KOPT-K1 (cell line): ENCODE data around the gene BARHL1.

Experiments
- H3K27ac ChIP-seq: fragments of 200-600 bp; sonication (generic); 2 replicates; pipeline ENCODE4 v1.5.1; 2016; ENCODE audit warnings: antibody characterized with exemption, mild to moderate bottlenecking, low read depth, low read length; ENCODE audit not compliant: poor library complexity, severe bottlenecking
- H3K36me3 ChIP-seq: fragments of 200-600 bp; sonication (generic); 2 replicates; pipeline ENCODE4 v1.5.1; 2017; ENCODE audit warnings: antibody characterized with exemption, mild to moderate bottlenecking, low read length, moderate library complexity; ENCODE audit not compliant: insufficient read depth
- H3K9me3 ChIP-seq: fragments of 200-600 bp; sonication (generic); 2 replicates; pipeline ENCODE4 v1.5.1; 2017; ENCODE audit warnings: antibody characterized with exemption, low read length, mild to moderate bottlenecking; ENCODE audit not compliant: insufficient read depth, poor library complexity, severe bottlenecking

Gene BARHL1

DNA sequence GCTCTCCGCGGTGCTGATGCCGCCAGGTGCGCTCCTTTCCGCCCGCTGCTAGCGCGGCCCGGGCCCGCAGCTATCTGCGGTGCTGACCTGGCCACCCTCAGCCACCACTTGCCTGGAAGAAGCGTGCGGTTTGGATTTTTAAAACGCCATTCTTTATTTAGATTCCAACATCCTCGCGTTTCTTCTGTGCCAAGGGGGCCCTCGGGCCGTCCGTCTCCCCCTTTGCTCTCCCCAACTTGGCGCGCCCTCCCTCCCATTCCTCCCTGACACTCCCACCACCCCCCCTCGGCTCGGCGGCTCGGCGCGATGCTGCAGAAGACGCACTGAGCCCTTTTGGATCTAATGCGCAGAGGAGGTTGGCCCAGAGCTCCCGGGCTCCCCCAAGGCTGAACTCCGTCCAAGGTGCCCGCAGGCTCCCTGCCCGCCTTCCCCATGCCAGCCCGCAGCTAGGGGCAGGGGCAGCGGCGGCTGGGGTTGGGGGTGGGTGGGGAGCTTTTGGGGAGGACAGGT, at the start of gene BARHL1:
Gene BARHL1 (plus strand): TSS at position 331 of the 510 bp plus-strand sequence. CDS start 192 bp downstream, outside the sequence.
- no peaks in the 10 kb centered on the region for H3K9me3 ChIP-seq
- H3K27ac ChIP-seq, result no peak within 1 kb of the TSS
- no peaks in the 10 kb centered on the region for H3K36me3 ChIP-seq

DNA sequence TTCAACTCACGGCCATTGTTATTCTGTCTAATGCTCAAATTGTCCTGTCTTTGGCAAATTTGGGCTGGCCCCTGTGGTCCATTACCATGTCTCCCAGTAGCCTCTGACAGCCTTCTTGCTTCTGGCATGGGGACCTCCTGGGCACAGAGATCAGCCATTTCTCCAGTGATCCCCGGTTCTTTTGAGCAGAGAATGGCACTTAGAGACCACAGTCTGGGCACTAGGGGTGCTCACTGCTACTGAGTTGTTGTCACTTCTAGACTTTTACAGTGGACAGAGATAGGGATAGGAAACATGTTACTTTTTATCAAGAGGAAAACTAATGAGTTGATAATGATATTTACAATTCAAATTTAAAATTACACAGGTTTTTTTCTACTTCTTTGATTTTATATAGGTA, 47.6 kb upstream of the BARHL1 start:
- no peaks in the 10 kb centered on the region for H3K36me3 ChIP-seq
- H3K27ac ChIP-seq, result no peak overlapping the region
- peaks cover 6% of the 10 kb centered on the region for H3K9me3 ChIP-seq

DNA sequence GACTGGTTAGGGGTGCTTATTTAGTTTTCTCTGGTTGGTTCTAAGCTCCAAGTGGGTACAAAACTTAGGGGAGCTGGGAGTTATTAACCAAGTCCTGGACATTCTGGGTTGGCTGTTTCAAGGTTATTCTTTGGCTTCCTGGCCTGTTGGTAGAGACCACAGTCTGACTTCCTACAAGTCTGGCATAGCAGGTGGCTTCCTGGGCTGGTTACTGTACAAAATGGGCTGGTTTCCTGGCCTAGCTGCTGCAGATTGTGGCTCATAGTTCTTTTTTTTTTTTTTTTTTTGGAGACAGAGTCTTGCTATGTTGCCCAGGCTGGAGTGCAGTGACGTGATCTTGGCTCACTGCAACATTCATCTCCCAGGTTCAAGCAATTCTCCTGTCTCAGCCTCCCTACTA, 46.3 kb upstream of the BARHL1 start:
- Histone ChIP-seq H3K27ac (no peak overlapping the region), H3K9me3 (peaks cover 6% of the 10 kb centered on the region), H3K36me3 (no peaks in the 10 kb centered on the region)

DNA sequence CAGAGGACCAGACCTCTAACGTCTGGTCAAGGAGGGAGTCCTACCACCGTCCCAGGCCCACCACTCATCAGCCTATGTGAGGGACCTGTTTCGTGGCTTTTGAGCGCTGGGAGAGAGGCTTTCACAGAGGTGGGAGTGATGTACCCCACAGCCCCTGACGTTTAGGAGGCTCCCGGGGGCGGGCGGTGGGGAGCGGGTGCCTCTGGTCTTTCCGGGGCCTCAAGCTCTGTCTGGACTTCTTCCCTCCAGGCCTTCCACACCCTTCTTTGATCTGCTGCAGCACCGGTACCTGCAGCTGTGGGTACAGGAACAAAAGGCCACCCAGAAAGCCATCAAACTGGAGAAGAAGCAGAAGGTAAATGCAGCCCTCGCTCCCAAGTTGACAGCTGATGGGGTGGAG, 45.1 kb upstream of the BARHL1 start:
- H3K27ac ChIP-seq, result no peak overlapping the region
- peaks cover 6% of the 10 kb centered on the region for H3K9me3 ChIP-seq
- H3K36me3 ChIP-seq, result no peaks in the 10 kb centered on the region

DNA sequence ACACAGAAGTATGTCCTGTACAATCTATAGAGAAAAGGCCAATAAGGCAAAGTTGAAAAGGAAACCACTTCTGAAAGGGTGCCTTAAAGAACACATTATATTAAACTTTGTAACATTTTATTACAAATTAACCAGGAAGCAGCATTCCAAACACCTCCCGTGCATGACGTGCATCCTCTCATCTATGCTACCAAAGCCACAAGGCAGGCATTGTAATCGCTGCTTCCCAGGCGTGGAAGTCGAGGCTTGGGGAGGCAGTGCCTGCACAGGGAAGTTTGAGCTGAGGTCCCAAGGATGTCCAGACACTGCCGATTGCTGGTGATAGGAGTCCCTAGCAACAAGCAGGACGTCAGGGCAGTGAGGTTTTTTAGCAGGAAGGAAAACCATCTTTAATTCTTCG, 44.3 kb upstream of the BARHL1 start:
- Histone ChIP-seq H3K27ac (no peak overlapping the region), H3K9me3 (peaks cover 6% of the 10 kb centered on the region), H3K36me3 (no peaks in the 10 kb centered on the region)

DNA sequence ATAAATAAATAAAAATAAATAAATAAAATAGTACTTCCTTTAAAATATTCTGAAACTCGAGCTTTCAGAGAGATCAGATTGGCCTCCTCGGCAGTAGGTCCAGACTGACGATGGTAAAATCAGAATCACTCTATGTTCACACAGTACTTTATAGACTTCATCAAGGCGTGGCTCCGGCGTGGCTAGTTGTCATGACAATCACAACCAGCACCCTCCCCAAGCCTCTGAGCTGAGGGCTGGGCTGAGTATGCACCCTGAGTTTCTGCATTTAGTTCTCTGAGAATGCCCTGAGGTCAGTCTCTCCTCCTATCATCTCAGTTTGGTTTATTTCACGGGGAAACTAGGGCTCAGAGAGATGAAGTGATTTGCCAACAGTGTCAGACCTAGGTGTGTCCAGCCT, 43.3 kb upstream of the BARHL1 start:
- H3K9me3 ChIP-seq, result peaks cover 6% of the 10 kb centered on the region
- no peaks in the 10 kb centered on the region for H3K36me3 ChIP-seq
- H3K27ac ChIP-seq, result no peak overlapping the region

DNA sequence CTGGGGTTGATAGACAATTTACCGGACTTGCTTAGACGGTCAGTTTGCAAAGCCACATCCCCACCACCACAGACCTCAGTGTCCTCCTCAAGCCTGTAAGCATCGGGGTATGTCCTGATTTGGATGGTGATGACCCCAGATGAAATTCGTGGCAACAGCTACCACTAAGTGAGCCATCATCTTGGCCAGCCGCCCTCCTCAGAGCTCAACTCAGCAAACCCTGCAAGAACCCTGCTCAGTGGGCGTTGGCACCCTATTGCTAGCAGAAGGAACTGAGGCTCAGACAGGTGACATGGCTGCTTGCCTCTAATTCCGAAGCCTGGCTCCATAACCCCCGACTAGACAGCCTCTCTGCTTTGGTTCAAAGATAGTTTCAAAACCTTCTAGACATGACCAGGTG, 41.4 kb upstream of the BARHL1 start:
- Histone ChIP-seq H3K36me3 (no peaks in the 10 kb centered on the region), H3K9me3 (no peaks in the 10 kb centered on the region), H3K27ac (no peak overlapping the region)

DNA sequence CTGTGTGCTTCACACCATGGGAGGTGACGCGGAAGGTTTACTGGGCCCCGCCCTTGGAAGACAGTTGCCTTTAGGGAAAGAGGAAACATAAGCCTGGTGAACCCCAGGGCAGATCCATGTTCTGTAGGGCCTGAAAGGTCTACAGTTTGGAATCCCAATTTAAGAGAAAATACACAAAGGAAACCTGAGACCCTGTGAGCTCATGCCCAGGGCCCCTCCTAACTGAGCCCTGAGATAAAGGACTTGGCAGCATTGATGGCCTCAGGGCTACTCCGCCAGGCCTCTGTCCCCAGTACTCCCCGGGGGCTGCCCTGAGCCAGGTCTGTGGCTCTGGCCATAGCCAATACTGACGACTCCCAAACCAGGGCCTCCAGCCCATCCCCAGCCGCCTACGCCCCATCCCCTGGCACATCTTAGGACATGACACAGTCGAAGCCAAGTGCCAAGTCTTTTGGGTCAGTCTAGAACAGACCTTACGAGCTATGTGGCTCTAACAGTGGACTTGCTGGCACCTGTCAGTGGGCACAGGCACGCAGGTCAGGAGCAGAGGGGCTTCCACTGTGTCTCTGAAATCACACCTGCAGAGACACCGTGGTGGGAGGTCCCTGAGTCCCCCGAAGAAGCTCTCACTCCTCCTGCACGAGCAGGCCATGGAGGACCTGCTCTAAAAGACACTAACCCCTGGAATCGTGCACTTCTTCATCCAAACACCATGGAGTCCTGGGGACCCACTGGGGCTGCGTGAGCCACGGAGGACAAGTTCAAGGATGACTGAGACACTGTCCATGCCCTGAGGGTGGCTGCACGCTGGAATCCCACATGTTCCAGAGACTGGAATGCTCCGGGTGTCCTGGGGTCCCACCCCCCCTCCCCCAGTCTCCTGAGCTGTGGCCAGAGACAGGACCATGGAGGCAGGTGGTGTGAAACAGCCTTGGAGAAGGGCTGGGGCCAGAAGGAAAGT, 40.3 kb upstream of the BARHL1 start:
- H3K36me3 ChIP-seq, result no peaks in the 10 kb centered on the region
- no peaks in the 10 kb centered on the region for H3K9me3 ChIP-seq
- no peak overlapping the region for H3K27ac ChIP-seq

DNA sequence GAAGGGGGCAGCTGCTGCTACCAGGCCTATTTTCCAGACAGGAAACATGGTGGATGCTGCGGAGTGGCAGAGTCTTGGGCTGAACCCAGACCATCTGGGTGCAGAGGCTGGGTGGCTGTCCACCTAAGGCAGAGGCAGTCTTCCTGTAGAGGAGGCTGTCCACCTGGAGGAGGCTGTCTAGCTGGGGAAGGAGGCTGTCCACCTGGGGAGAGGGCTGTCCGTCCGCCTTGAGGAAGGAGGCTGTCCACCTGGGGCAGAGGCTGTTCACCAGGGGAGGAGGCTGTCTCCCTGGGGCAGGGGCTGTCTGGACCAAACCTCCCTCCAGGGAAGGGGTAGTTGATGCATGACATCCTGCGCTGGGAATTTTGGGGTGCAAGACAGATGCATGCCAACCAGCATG, 39.2 kb upstream of the BARHL1 start:
- Histone ChIP-seq H3K27ac (no peak overlapping the region), H3K36me3 (no peaks in the 10 kb centered on the region), H3K9me3 (no peaks in the 10 kb centered on the region)

DNA sequence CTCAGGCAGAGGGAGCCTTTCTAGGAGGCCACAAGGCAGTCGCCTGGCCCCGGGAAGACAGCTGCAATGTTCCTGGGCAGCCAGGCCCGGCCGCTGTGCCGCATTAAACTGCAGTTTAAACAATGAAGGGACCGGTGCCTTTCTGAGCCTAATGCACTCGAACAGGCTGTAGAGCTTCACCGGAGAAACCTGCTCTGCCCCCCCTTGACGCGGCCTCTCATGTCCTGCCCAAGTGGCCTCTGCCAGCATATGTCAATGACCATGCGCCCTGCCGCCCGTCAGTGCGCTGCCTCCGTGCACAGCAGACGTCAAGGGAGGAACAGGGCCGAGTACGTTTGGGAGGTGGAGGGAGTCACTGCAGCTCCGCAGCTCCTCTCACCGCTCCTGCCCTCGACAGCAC, 38.4 kb upstream of the BARHL1 start:
- no peaks in the 10 kb centered on the region for H3K36me3 ChIP-seq
- H3K9me3 ChIP-seq, result no peaks in the 10 kb centered on the region
- no peak overlapping the region for H3K27ac ChIP-seq

DNA sequence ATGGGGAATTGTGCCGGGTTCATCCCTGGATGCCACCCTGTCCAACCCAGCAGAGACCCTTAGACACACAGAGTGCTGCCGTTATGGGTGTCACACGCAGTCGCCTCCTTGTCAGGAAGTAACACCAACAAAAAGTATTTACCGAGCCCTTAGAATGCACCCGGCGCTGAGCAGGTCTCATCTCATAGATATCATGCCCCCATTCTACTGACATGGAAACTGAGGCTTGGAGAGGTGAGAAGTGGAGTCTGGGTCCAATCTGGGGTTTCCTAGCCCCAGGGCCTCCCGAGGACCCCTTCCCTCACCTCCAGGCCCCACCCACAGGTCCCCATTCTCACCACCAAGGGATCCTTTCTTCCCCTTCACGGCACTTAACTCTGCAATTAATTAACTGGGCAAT, 36.8 kb upstream of the BARHL1 start:
- H3K36me3 ChIP-seq, result no peaks in the 10 kb centered on the region
- H3K27ac ChIP-seq, result no peak overlapping the region
- no peaks in the 10 kb centered on the region for H3K9me3 ChIP-seq

DNA sequence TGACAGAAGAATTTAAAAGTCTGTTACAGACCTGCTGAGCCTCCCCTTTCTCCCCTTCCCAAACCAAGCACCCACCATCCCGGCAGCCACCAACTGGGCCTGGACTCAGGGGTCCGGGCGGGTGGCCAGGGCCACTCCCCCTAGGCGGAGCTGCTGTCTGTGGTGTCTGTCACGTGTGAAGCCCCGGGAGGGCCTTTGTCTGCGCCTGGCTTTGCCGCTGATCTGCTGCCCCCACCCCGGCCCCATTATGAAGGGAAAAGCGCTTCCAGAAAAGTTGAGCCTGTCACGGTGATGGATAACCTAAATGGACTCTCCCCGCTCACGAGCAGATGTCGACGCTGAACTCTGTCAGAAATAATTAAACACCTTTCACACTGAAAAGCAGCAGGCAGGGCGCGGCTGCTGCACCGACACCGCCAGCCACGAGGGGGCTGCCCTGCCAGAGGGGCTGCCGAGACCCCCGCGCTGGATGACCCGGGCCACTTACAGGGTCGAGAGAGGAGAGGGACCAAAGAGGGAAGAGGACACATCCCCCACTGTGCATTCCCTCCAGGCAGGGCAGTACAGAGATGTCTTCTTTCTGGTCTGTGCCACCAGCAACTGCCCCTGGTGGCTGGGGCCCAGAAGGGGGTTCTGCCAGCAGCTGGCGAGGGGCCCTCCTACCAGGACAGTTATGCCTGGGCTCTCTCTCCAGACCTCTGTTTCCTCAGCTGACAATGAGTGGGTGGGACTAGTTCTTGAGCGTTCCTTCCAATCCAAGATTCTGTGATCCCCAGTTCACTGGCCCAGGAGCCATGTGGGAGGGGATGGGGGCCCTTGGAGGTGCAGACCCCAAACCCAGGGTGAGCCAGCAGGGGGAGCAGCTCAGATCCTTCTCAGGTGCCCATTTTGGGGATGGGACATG, 36.0 kb upstream of the BARHL1 start:
- Histone ChIP-seq H3K9me3 (no peaks in the 10 kb centered on the region), H3K36me3 (no peaks in the 10 kb centered on the region), H3K27ac (no peak overlapping the region)

DNA sequence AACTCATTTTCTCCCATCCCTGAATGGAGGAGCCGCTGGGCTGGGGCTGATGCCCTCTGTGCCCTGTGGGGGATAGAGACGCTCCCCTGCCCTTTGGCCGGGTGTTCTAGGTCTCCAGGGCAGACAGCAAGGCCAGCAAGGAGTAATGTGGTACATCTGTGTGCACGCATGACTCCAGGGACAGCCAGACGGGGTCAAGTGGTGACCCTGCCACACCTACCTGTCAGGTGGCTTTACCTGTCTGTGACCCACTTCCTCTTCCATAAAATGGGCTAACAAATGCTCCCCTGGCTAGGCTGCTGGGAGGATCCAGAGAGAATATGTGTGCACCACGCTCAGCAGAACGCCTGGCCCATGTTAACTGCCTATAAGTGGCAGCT, 35.4 kb upstream of the BARHL1 start:
- H3K27ac ChIP-seq, result no peak overlapping the region

DNA sequence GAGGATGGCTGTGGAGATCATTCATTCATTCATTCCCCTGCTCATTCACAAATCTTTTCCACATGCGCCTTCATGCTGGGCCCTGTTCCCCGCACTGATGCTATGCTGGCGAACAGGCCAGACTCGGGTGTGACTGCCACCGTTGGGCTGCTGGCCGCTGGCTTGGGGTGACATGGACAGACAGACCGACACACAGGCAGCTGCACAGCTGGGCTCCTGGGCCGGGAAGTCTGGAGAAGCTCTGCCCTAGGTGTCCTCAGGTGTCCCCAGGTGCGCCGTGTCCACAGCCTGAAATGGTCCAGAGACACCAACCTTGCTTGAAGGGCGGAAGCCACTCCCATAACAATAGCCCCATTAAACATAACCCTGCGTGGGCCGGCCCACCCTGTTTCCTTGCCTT, 35.0 kb upstream of the BARHL1 start:
- H3K9me3 ChIP-seq, result no peaks in the 10 kb centered on the region
- no peaks in the 10 kb centered on the region for H3K36me3 ChIP-seq
- no peak overlapping the region for H3K27ac ChIP-seq

More for the DNA sequence above, 35.4 kb upstream of the BARHL1 start:
- no peaks in the 10 kb centered on the region for H3K36me3 ChIP-seq
- H3K9me3 ChIP-seq, result no peaks in the 10 kb centered on the region
